ENCODE results near the gene ENOSF1. TPM values are rescaled to one million over a fixed set of nuclear protein-coding genes. Genes with fewer than 3 reads are reported as not detected.
A peak's percentile ranks its signal among the peaks of the same experiment; 100 is the strongest.

ENOSF1 gene
- total RNA-seq, 5 donors from 2014 or later (not counting 1 experiment from before 2014, with no cell fraction given): 70.8 to 97.6 (median 75.8) TPM

DNA sequence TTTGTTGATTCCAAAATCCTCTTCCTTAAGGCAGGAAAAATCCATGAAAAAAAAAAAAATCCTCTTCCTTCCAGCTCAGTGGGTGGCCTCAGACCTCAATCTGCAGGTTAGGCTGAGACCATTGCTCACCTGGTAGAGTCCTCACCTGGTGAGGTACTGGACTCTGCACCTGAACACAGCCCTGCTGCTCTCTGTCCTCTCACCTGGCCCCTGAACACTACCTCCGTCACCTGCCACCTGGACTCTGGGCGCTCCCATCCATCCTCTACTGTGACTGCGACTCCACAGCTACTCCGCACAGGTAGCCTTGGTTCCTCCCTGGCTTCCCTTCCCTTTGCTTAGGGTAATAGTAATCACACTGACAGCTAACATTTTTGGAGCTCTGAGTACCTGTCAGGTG is 32.9 kb downstream of the ENOSF1 start:
- H3K4me1 ChIP-seq (ENCODE audit: control insufficient read depth in 1 of 2, extremely low read depth in 1 of 2, insufficient read depth in 2 of 2, low read length in 2 of 2): peaks cover 4 to 23% of the 10 kb centered on the region in 2 experiments
- no peak overlapping the region for H3K27ac ChIP-seq (ENCODE audit: low read length)
- Mint-ChIP-seq H3K27ac (no peak overlapping the region), H3K4me3 (no peak overlapping the region), H3K4me1 (peaks cover 11 to 21% (median 16%) of the 10 kb centered on the region in 3 donors), H3K36me3 (peaks cover 45% of the 10 kb centered on the region), H3K9me3 (no peaks in the 10 kb centered on the region), H3K27me3 (no peaks in the 10 kb centered on the region)
- CTCF ChIA-PET: no interaction called here
- POLR2A ChIA-PET: interaction anchor here in 1 of 2 donors (0.5 kb wide), 1 partner anchor 151 kb away, joined by 3 read pairs; no protein-coding TSS in a partner anchor
- DNase-seq (no peak), ATAC-seq (replicated peaks in 1 of 4) (no peak)
- H3K9me3 ChIP-seq: no peaks in the 10 kb centered on the region
- 100% methylated on average over 3 of the region's 4 CpGs for WGBS (ENCODE audit: insufficient coverage)
- no peaks in the 10 kb centered on the region for H3K27me3 ChIP-seq (replicated peaks in 1 of 2; ENCODE audit: control insufficient read depth in 2 of 2, extremely low read depth in 1 of 2, insufficient read depth in 2 of 2, low read length in 1 of 2)
- H3K4me3 ChIP-seq (ENCODE audit: control insufficient read depth in 1 of 2, extremely low read depth in 1 of 2, low read length in 1 of 2): no peak overlapping the region
- peaks cover 0 to 43% of the 10 kb centered on the region in 2 donors for H3K36me3 ChIP-seq (ENCODE audit: control insufficient read depth in 2 of 2, extremely low read depth in 1 of 2, insufficient read depth in 1 of 2, low read length in 1 of 2)

DNA sequence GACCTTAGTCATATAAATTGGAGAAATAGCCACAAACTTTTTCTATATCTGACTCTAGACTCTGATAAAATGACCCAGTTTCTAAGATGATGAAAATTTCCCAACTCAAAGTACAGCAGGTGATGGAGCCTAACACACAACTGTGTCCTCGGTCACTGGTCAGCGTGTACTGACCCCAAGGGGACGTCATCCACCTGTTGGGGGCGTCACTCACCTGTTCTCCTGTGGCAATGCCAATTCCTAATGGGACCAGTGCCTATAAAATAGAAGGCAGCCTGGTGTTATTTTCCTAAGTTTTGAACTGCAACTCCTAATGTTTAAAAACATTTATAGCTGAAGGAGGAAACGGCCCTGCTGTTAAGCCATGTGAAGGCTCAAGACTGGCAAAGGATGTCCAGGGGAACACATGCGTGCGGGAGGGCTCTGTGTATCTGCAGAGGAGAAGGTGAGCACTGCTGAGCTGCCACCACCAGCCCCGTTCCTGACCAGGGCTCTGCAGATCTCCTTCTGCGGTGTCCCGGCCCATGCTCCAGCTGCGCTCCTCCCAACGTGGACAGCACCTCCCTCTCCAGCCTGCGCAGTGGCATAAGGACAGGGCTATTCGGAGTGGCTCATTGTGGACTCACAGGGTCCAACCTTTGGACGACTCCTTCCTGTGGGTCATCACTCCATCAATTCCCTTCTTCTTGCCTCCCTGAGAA is 33.8 kb downstream of the ENOSF1 start:
- no peak for DNase-seq
- Histone ChIP-seq H3K9me3 (no peaks in the 10 kb centered on the region), H3K27me3 (replicated peaks in 1 of 2; ENCODE audit: control insufficient read depth in 2 of 2, extremely low read depth in 1 of 2, insufficient read depth in 2 of 2, low read length in 1 of 2) (no peaks in the 10 kb centered on the region), H3K4me3 (ENCODE audit: control insufficient read depth in 1 of 2, extremely low read depth in 1 of 2, low read length in 1 of 2) (no peak overlapping the region), H3K36me3 (ENCODE audit: control insufficient read depth in 2 of 2, extremely low read depth in 1 of 2, insufficient read depth in 1 of 2, low read length in 1 of 2) (peaks cover 0 to 46% of the 10 kb centered on the region in 2 donors), H3K27ac (ENCODE audit: low read length) (no peak overlapping the region), H3K4me1 (ENCODE audit: control insufficient read depth in 1 of 2, extremely low read depth in 1 of 2, insufficient read depth in 2 of 2, low read length in 2 of 2) (peaks cover 4 to 23% of the 10 kb centered on the region in 2 experiments)
- Mint-ChIP-seq H3K4me3 (no peak overlapping the region), H3K27ac (no peak overlapping the region), H3K9me3 (no peaks in the 10 kb centered on the region), H3K4me1 (peaks cover 11 to 20% (median 16%) of the 10 kb centered on the region in 3 donors), H3K36me3 (peaks cover 45% of the 10 kb centered on the region), H3K27me3 (no peaks in the 10 kb centered on the region)
- no peak for ATAC-seq (replicated peaks in 1 of 4)
- ChIA-PET CTCF (no interaction called here), POLR2A (no interaction called here)
- WGBS (ENCODE audit: insufficient coverage): 95% methylated on average over 15 of the region's 15 CpGs

DNA sequence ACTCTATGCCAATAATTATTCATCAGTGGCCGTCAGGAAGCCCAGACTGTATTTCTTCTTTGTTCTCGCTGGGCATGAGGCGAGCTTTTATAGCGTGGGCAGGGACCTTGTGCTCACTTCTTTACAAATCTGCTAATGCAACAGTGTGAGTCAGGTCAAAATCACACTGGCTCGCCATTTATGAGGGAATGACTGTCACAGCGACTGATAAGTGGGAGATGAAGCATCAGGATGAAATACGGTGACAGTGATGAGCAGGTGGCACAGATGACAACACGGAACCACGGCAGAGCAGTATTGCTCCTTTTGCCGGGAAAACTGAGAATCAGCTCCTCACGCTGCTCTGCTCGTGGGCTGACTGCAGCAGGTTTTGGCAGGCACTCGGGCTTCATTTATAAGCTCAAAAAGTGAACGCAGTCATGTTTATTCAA is 34.5 kb downstream of the ENOSF1 start:
- Histone ChIP-seq H3K27me3 (replicated peaks in 1 of 2; ENCODE audit: control insufficient read depth in 2 of 2, extremely low read depth in 1 of 2, insufficient read depth in 2 of 2, low read length in 1 of 2) (no peaks in the 10 kb centered on the region), H3K27ac (ENCODE audit: low read length) (no peak overlapping the region), H3K9me3 (no peaks in the 10 kb centered on the region), H3K4me3 (ENCODE audit: control insufficient read depth in 1 of 2, extremely low read depth in 1 of 2, low read length in 1 of 2) (no peak overlapping the region), H3K4me1 (ENCODE audit: control insufficient read depth in 1 of 2, extremely low read depth in 1 of 2, insufficient read depth in 2 of 2, low read length in 2 of 2) (peaks cover 4 to 18% of the 10 kb centered on the region in 2 experiments), H3K36me3 (ENCODE audit: control insufficient read depth in 2 of 2, extremely low read depth in 1 of 2, insufficient read depth in 1 of 2, low read length in 1 of 2) (peaks cover 0 to 42% of the 10 kb centered on the region in 2 donors)
- no peak overlapping the region for H3K4me3 Mint-ChIP-seq
- ATAC-seq (replicated peaks in 1 of 4) (no peak), DNase-seq (no peak)
- peaks cover 11 to 16% (median 16%) of the 10 kb centered on the region in 3 donors for H3K4me1 Mint-ChIP-seq
- peaks cover 45% of the 10 kb centered on the region for H3K36me3 Mint-ChIP-seq
- POLR2A ChIA-PET: no interaction called here
- CTCF ChIA-PET: interaction anchor here in 1 of 2 donors (0.9 kb wide), 1 partner anchor 161 kb away, joined by 4 read pairs; no protein-coding TSS in a partner anchor
- H3K9me3 Mint-ChIP-seq: no peaks in the 10 kb centered on the region
- 81% methylated on average over 13 of the region's 14 CpGs for WGBS (ENCODE audit: insufficient coverage)
- H3K27me3 Mint-ChIP-seq: no peaks in the 10 kb centered on the region
- no peak overlapping the region for H3K27ac Mint-ChIP-seq

DNA sequence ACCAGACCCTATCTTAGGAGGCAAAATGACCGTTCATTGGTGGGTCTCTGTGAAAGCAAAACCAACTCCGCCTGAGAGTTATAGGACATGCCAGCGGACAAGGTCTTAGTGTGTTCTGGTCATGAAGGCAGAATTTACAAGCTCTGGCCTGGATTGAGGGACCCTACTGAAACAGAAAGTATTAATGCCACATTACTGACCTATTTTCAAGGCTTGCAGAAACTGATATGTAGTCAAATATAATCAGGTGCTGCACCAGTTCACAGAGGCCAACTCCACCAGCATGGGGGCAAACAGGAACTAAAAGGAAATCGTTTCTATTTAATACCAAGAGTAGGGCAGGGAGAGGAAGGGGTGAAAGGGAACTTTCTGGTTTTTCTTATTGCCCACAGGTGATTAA is 35.3 kb downstream of the ENOSF1 start:
- ATAC-seq (replicated peaks in 1 of 4): no peak
- Mint-ChIP-seq H3K4me3 (no peak overlapping the region), H3K4me1 (peaks cover 8 to 10% (median 8%) of the 10 kb centered on the region in 3 donors), H3K27me3 (no peaks in the 10 kb centered on the region), H3K36me3 (peaks cover 48% of the 10 kb centered on the region), H3K27ac (peak overlapping the region in 1 of 2 donors; percentile 62), H3K9me3 (no peaks in the 10 kb centered on the region)
- H3K4me1 ChIP-seq (ENCODE audit: control insufficient read depth in 1 of 2, extremely low read depth in 1 of 2, insufficient read depth in 2 of 2, low read length in 2 of 2): peaks cover 2 to 13% of the 10 kb centered on the region in 2 experiments
- CTCF ChIA-PET: interaction anchor here (0.5 to 0.9 kb wide), 2 partner anchors 10 to 162 kb away, joined by 3 to 4 read pairs; no protein-coding TSS in a partner anchor
- POLR2A ChIA-PET: no interaction called here
- H3K4me3 ChIP-seq (ENCODE audit: control insufficient read depth in 1 of 2, extremely low read depth in 1 of 2, low read length in 1 of 2): no peak overlapping the region
- H3K27ac ChIP-seq (ENCODE audit: low read length): no peak overlapping the region
- no peak for DNase-seq
- H3K27me3 ChIP-seq (replicated peaks in 1 of 2; ENCODE audit: control insufficient read depth in 2 of 2, extremely low read depth in 1 of 2, insufficient read depth in 2 of 2, low read length in 1 of 2): no peaks in the 10 kb centered on the region
- no peaks in the 10 kb centered on the region for H3K9me3 ChIP-seq
- WGBS (ENCODE audit: insufficient coverage): 100% methylated on average over 2 of the region's 4 CpGs
- H3K36me3 ChIP-seq (ENCODE audit: control insufficient read depth in 2 of 2, extremely low read depth in 1 of 2, insufficient read depth in 1 of 2, low read length in 1 of 2): peaks cover 0 to 48% of the 10 kb centered on the region in 2 donors

GRCh38 chr18:676736-677135 is 35.7 kb downstream of the ENOSF1 start:
- ATAC-seq (replicated peaks in 1 of 4): no peak
- no peak overlapping the region for H3K27ac ChIP-seq (ENCODE audit: low read length)
- WGBS (ENCODE audit: insufficient coverage): 60% methylated on average over 1 of the region's 3 CpGs
- Mint-ChIP-seq H3K27ac (no peak overlapping the region), H3K9me3 (no peaks in the 10 kb centered on the region), H3K27me3 (no peaks in the 10 kb centered on the region), H3K4me1 (peaks cover 3 to 6% (median 4%) of the 10 kb centered on the region in 3 donors), H3K4me3 (no peak overlapping the region), H3K36me3 (peaks cover 45% of the 10 kb centered on the region)
- peaks cover 0 to 50% of the 10 kb centered on the region in 2 donors for H3K36me3 ChIP-seq (ENCODE audit: control insufficient read depth in 2 of 2, extremely low read depth in 1 of 2, insufficient read depth in 1 of 2, low read length in 1 of 2)
- CTCF ChIA-PET: interaction anchor here in 1 of 2 donors (0.5 kb wide), 1 partner anchor 9 kb away, joined by 3 read pairs; no protein-coding TSS in a partner anchor
- peaks cover 0 to 9% of the 10 kb centered on the region in 2 experiments for H3K4me1 ChIP-seq (ENCODE audit: control insufficient read depth in 1 of 2, extremely low read depth in 1 of 2, insufficient read depth in 2 of 2, low read length in 2 of 2)
- no peak for DNase-seq
- POLR2A ChIA-PET: no interaction called here
- no peaks in the 10 kb centered on the region for H3K9me3 ChIP-seq
- no peak overlapping the region for H3K4me3 ChIP-seq (ENCODE audit: control insufficient read depth in 1 of 2, extremely low read depth in 1 of 2, low read length in 1 of 2)
- H3K27me3 ChIP-seq (replicated peaks in 1 of 2; ENCODE audit: control insufficient read depth in 2 of 2, extremely low read depth in 1 of 2, insufficient read depth in 2 of 2, low read length in 1 of 2): no peaks in the 10 kb centered on the region

DNA sequence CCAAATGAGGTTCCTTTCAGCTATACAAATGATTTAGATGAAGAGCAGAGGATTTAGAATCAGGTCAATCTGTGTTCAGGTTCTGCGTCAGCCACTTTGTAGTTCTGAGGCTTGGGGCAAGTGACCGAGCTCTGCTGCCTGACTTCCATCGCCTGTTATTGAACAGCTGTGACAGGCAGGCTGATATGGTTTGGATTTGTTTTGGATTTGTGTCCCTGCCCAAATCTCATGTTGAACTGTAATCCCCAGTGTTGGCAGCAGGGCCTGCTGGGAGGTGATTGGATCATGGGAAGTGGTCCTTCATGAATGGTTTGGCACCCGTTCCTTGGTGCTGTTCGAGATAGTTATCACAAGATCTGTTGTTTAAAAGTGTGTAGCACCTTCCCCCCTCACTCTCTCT is 36.4 kb downstream of the ENOSF1 start:
- H3K9me3 ChIP-seq: no peaks in the 10 kb centered on the region
- 96% methylated on average over 3 of the region's 5 CpGs for WGBS (ENCODE audit: insufficient coverage)
- ChIA-PET CTCF (interaction anchor here in 1 of 2 donors (1.1 kb wide), 1 partner anchor 51 kb away, joined by 4 read pairs; no protein-coding TSS in a partner anchor), POLR2A (interaction anchor here in 1 of 2 donors (0.6 kb wide), 1 partner anchor 235 kb away, joined by 3 read pairs; no protein-coding TSS in a partner anchor)
- H3K36me3 Mint-ChIP-seq: peaks cover 46% of the 10 kb centered on the region
- no peaks in the 10 kb centered on the region for H3K9me3 Mint-ChIP-seq
- H3K27ac ChIP-seq (ENCODE audit: low read length): no peak overlapping the region
- H3K4me1 ChIP-seq (ENCODE audit: control insufficient read depth in 1 of 2, extremely low read depth in 1 of 2, insufficient read depth in 2 of 2, low read length in 2 of 2): peaks cover 0 to 2% of the 10 kb centered on the region in 2 experiments
- no peaks in the 10 kb centered on the region for H3K27me3 Mint-ChIP-seq
- DNase-seq (no peak), ATAC-seq (replicated peaks in 1 of 4) (no peak)
- no peak overlapping the region for H3K4me3 Mint-ChIP-seq
- H3K27ac Mint-ChIP-seq: no peak overlapping the region
- H3K27me3 ChIP-seq (replicated peaks in 1 of 2; ENCODE audit: control insufficient read depth in 2 of 2, extremely low read depth in 1 of 2, insufficient read depth in 2 of 2, low read length in 1 of 2): no peaks in the 10 kb centered on the region
- no peak overlapping the region for H3K4me3 ChIP-seq (ENCODE audit: control insufficient read depth in 1 of 2, extremely low read depth in 1 of 2, low read length in 1 of 2)
- peaks cover 0 to 50% of the 10 kb centered on the region in 2 donors for H3K36me3 ChIP-seq (ENCODE audit: control insufficient read depth in 2 of 2, extremely low read depth in 1 of 2, insufficient read depth in 1 of 2, low read length in 1 of 2)
- H3K4me1 Mint-ChIP-seq: peaks cover 0 to 3% (median 0%) of the 10 kb centered on the region in 3 donors

Measured in T-cell (primary cell).